ENCODE data around the gene CNN3.

- TF ChIP-seq POLR2A (IDR thresholded peaks at IDR 0.05): no peak
- TF ChIP-seq CTCF (IDR thresholded peaks at IDR 0.05): no peak
Observed at GRCh38 chr1:94969137-94969536, 42.2 kb upstream of the CNN3 start.

All from right lobe of liver (tissue), 4 donors.